Osteoblast (primary cell): ENCODE measurements around the gene UPF2. TPM values are rescaled to one million over a fixed set of nuclear protein-coding genes. Genes with fewer than 3 reads are reported as not detected.
A peak's percentile ranks its signal among the peaks of the same experiment; 100 is the strongest.

Source experiments
- DNase-seq: peaks from one replicate; pipeline ENCODE4 v3.0.0; 2011; ENCODE audit warnings: low spot score, mixed read lengths; ENCODE audit not compliant: insufficient read length; ENCODE audit errors: missing footprints
- H2AFZ ChIP-seq: 2 replicates; pipeline ENCODE4 v1.6.0; 2011; ENCODE audit warnings: mild to moderate bottlenecking, low read length
- H3K27ac ChIP-seq: 2 replicates; pipeline ENCODE4 v1.5.1; 2011; ENCODE audit warnings: mild to moderate bottlenecking, low read depth, low read length, moderate library complexity
- H3K27me3 ChIP-seq: 2 replicates; pipeline ENCODE4 v1.6.0; 2012; ENCODE audit warnings: mild to moderate bottlenecking, control low read depth, inconsistent platforms, low read length, moderate library complexity; ENCODE audit not compliant: insufficient read depth
- H3K36me3 ChIP-seq: 2 replicates; pipeline ENCODE4 v1.5.1; 2011; ENCODE audit warnings: mild to moderate bottlenecking, low read length, control low read depth, moderate library complexity; ENCODE audit not compliant: insufficient read depth
- H3K4me1 ChIP-seq: 2 replicates; pipeline ENCODE4 v1.5.1; 2011; ENCODE audit warnings: mild to moderate bottlenecking, low read length, control low read depth, moderate library complexity; ENCODE audit not compliant: insufficient read depth
- H3K4me2 ChIP-seq: 2 replicates; pipeline ENCODE4 v1.6.0; 2011; ENCODE audit warnings: mild to moderate bottlenecking, low read length; ENCODE audit not compliant: insufficient read depth
- H3K4me3 ChIP-seq: fragments of 200-600 bp; sonication (generic); 3 replicates; pipeline ENCODE4 v1.5.1; 2012; ENCODE audit warnings: mild to moderate bottlenecking, low read length, inconsistent platforms; ENCODE audit not compliant: insufficient read depth
- H3K79me2 ChIP-seq: 2 replicates; pipeline ENCODE4 v1.6.0; 2012; ENCODE audit warnings: mild to moderate bottlenecking, low read length, control low read depth, inconsistent platforms; ENCODE audit not compliant: insufficient read depth
- H3K9me3 ChIP-seq: 2 replicates; pipeline ENCODE4 v1.5.1; 2011; ENCODE audit warnings: low read depth, low read length, control low read depth
- H4K20me1 ChIP-seq: 2 replicates; pipeline ENCODE4 v1.6.0; 2012; ENCODE audit warnings: mild to moderate bottlenecking, low read length, control low read depth; ENCODE audit not compliant: insufficient read depth
- total RNA-seq: library from RNA; depleted of rRNA; stranded (reverse); fragments of >200 nt; gene quantifications from 2 replicates; pipeline ENCODE4 v1.2.3, GENCODE V29; 2012
- TF ChIP-seq, protein P1 (sequence below): IDR thresholded peaks from 2 replicates; pipeline ENCODE4 v1.5.1; 2011; ENCODE audit warnings: mild to moderate bottlenecking, low read depth, low read length, moderate library complexity; ENCODE audit errors: extremely low read depth

The UPF2 gene
- total RNA-seq, 1 donor, result 15.9 TPM

DNA sequence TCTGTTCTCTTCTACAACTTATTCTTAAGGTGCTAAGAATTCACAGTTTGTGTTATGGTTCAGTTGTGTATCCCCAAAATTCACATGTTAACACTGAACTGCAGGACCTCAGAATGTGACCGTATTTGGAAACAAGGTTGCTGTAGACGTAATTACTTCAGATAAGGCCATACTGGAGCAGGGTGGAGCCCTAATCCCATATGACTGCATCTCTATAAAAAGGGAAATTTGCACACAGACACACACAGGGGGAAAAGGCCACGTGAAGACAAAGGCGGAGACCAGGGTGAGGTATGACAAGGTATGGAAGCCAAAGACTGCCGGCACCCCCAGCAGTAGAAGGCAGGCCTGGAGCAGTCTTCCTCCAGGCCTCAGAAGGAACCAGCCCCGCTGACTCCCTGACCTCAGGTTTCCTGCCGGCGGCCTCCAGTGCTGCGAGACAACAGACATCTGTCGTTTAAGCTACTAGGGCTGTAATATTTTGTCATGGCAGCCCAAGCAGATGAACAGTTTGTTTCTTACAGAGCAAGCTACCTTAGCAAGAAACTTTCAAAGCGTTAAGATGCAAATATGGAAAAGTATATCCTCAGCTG is 120.7 kb downstream of the UPF2 start:
- Histone ChIP-seq H3K27me3 (no peaks in the 10 kb centered on the region), H3K36me3 (peaks cover 37% of the 10 kb centered on the region), H3K79me2 (no peaks in the 10 kb centered on the region), H2AFZ (no peak overlapping the region), H3K4me3 (no peak overlapping the region), H3K27ac (no peak overlapping the region), H3K9me3 (no peaks in the 10 kb centered on the region), H3K4me1 (no peaks in the 10 kb centered on the region), H3K4me2 (no peak overlapping the region), H4K20me1 (no peaks in the 10 kb centered on the region)
- DNase-seq, result no peak
- TF ChIP-seq, protein P1, sequence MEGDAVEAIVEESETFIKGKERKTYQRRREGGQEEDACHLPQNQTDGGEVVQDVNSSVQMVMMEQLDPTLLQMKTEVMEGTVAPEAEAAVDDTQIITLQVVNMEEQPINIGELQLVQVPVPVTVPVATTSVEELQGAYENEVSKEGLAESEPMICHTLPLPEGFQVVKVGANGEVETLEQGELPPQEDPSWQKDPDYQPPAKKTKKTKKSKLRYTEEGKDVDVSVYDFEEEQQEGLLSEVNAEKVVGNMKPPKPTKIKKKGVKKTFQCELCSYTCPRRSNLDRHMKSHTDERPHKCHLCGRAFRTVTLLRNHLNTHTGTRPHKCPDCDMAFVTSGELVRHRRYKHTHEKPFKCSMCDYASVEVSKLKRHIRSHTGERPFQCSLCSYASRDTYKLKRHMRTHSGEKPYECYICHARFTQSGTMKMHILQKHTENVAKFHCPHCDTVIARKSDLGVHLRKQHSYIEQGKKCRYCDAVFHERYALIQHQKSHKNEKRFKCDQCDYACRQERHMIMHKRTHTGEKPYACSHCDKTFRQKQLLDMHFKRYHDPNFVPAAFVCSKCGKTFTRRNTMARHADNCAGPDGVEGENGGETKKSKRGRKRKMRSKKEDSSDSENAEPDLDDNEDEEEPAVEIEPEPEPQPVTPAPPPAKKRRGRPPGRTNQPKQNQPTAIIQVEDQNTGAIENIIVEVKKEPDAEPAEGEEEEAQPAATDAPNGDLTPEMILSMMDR, result no peak

DNA sequence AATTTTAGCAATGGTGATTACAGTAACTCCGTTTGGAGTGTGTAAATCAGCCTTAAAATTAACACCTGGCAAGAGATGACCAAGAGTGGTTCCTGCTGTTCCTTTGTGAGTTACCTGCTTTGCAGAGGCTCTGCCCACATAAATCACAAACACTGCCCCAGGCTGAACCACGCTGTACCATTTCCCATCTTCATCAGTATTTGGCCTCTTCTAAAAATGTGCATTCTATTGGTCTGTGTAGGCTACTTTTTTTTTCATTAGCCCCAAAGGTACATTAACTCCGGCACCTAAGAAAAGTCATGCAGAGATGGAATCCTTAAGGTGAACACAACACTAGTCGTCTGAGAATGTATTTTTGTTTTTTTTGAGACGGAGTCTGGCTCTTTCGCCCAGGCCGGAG is 123.3 kb downstream of the UPF2 start:
- Histone ChIP-seq H3K4me1 (no peaks in the 10 kb centered on the region), H3K36me3 (peaks cover 19% of the 10 kb centered on the region), H3K4me3 (no peak overlapping the region), H3K79me2 (no peaks in the 10 kb centered on the region), H4K20me1 (no peaks in the 10 kb centered on the region), H3K27ac (no peak overlapping the region), H3K27me3 (no peaks in the 10 kb centered on the region), H3K9me3 (no peaks in the 10 kb centered on the region), H3K4me2 (no peak overlapping the region), H2AFZ (no peak overlapping the region)
- TF ChIP-seq, protein P1, result no peak
- no peak for DNase-seq

DNA sequence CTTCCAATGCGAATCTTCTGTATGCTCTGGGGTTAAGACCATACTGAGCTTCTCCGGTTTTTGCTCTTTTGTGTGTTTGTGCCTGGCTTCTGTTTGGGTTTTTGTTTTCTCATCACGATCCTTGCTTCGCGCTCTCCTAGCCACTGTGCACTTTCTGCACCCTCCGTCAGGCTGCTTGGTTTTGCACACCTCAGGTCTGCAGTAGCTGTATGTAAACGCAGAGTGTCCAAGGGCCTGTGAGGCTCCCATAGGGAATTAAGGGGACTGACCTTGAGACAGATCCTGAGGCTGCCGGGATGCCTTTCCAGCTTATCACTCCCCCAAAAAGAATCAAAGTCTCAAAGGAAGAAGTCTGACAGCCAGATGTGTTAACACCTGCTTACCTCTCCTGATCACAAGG is 124.2 kb downstream of the UPF2 start:
- no peaks in the 10 kb centered on the region for H4K20me1 ChIP-seq
- H3K27ac ChIP-seq, result no peak overlapping the region
- H3K36me3 ChIP-seq, result peaks cover 19% of the 10 kb centered on the region
- H3K4me3 ChIP-seq, result no peak overlapping the region
- no peaks in the 10 kb centered on the region for H3K27me3 ChIP-seq
- H3K4me2 ChIP-seq, result no peak overlapping the region
- H2AFZ ChIP-seq, result no peak overlapping the region
- H3K9me3 ChIP-seq, result no peaks in the 10 kb centered on the region
- no peaks in the 10 kb centered on the region for H3K4me1 ChIP-seq
- TF ChIP-seq, protein P1, result no peak
- H3K79me2 ChIP-seq, result no peaks in the 10 kb centered on the region
- no peak for DNase-seq

DNA sequence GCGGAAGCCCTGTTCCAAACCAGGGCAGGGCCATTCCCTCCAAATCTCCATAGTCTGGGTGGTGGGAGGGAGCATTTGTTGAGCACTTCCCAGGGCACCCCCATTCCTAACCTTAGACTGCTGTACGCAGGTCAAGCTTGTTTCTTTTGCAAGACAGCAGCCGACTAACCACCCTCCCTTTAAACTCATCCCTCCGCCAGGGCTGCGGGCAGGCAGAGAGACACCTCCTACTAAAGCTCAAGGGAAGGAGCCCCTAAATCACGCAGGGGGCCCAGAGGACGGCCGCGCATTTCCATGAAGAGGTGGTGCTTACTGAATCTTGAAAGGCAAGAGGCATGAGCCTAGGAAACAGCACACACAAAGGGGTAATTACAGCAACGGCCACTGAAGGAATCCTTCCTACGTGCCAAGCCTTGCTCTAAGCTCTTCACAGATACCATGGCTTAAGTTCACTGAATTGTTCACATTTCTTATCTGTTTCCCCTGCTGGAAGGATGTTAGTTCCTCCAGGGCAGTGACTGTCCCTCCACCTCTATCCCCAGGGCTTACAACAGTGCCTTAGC is 129.4 kb downstream of the UPF2 start:
- Histone ChIP-seq H4K20me1 (no peaks in the 10 kb centered on the region), H2AFZ (no peak overlapping the region), H3K9me3 (no peaks in the 10 kb centered on the region), H3K4me1 (no peaks in the 10 kb centered on the region), H3K27me3 (no peaks in the 10 kb centered on the region), H3K27ac (no peak overlapping the region), H3K4me3 (no peak overlapping the region), H3K4me2 (no peak overlapping the region), H3K36me3 (no peaks in the 10 kb centered on the region), H3K79me2 (no peaks in the 10 kb centered on the region)
- peak; percentile 80 for DNase-seq
- TF ChIP-seq, protein P1, result no peak
